H1 (cell line): ENCODE results near the gene CPXM2. TPM values are rescaled to one million over a fixed set of nuclear protein-coding genes. Genes with fewer than 3 reads are reported as not detected.

Experiments
- CREB1 ChIP-seq: IDR thresholded peaks from 2 replicates; pipeline ENCODE4 v1.6.1; 2012; ENCODE audit warnings: inconsistent platforms
- CTCF ChIP-seq, 3 experiments: IDR thresholded peaks; 1 replicate in 2 of 3; 2 replicates in 1 of 3; pipeline versions ENCODE4 v1.5.1 to v1.6.1; 2011; ENCODE audit warnings: low read length in 3 of 3, mild to moderate bottlenecking in 3 of 3, inconsistent platforms in 2 of 3, low read depth in 1 of 3, moderate library complexity in 1 of 3; ENCODE audit not compliant: insufficient read depth in 1 of 3; ENCODE audit errors: control extremely low read depth in 1 of 3
- MAX ChIP-seq: IDR thresholded peaks from 2 replicates; pipeline ENCODE4 v1.6.1; 2012; ENCODE audit warnings: inconsistent platforms
- TBP ChIP-seq: IDR thresholded peaks from 2 replicates; pipeline ENCODE4 v1.6.1; 2011; ENCODE audit warnings: low read depth, low read length, improper control_type of control experiment
- USF2 ChIP-seq: IDR thresholded peaks from 2 replicates; pipeline ENCODE4 v1.6.1; 2011; ENCODE audit warnings: low read length, improper control_type of control experiment
- polyA plus RNA-seq, 7 experiments: library from polyadenylated mRNA; depleted of rRNA in 3 of 7; stranded (reverse) in 5 of 7; unstranded in 2 of 7; fragments of >200 nt in 5 of 7; fragments of 200-250 nt in 2 of 7; gene quantifications; 1 replicate in 5 of 7; 2 replicates in 1 of 7; 4 replicates in 1 of 7; pipeline versions ENCODE4 v1.2.1 to v1.2.3, GENCODE V29; 2011 to 2013; ENCODE audit warnings: missing spikeins in 2 of 7, mixed read lengths in 2 of 7
- total RNA-seq: library from RNA; stranded (reverse); fragmentation: NEBNext Ultra II Directional; extraction: Animal tissue kit (Norgen Biotek cat#: 25700); gene quantifications from 2 replicates; pipeline ENCODE4 v1.2.1, GENCODE V29; 2021

The CPXM2 gene
- total and polyA plus RNA-seq, 2 of the 8 experiments (the other 6 are each of a cell fraction or from before 2014, with no cell fraction given) = 2.4 to 2.9 TPM

DNA sequence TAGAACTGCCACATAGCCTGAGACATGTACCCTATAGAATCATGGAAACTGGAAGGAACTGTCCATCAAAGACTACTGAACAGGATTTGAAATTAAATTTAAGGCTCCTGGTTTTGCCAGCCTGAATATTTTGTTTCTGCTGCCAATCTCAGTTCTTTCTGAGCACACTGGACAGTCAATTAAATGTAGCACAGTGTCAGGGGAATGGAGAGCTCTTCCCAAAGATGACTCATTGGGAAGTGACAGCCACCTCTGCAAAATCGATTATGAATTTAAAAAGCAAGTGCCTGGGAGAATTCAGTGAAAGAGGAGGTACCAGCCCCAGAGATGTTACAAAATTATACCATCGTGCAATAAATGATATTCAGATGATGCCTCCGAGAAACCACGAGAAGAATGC is 47.8 kb downstream of the CPXM2 start (continued):
- no peak for TF ChIP-seq CTCF (IDR thresholded peaks at IDR 0.05; ENCODE audit: control extremely low read depth in 1 of 3, insufficient read depth in 1 of 3, low read depth in 1 of 3, low read length in 3 of 3)
- no peak for TF ChIP-seq MAX
- no peak for TF ChIP-seq USF2
- TF ChIP-seq TBP = no peak
- no peak for TF ChIP-seq CREB1
